ENCODE data around the gene MRPS23.

MRPS23 gene

GRCh38 chr17:57871155-57871554 is 21.3 kb upstream of the MRPS23 start:
- TF ChIP-seq POLR2AphosphoS5 (IDR thresholded peaks at IDR 0.05; ENCODE audit: low read depth, low read length) (no peak), SIN3A (IDR thresholded peaks at IDR 0.05; ENCODE audit: borderline replicate concordance, insufficient read depth, low read length) (no peak)
- TF ChIP-seq, protein P1, sequence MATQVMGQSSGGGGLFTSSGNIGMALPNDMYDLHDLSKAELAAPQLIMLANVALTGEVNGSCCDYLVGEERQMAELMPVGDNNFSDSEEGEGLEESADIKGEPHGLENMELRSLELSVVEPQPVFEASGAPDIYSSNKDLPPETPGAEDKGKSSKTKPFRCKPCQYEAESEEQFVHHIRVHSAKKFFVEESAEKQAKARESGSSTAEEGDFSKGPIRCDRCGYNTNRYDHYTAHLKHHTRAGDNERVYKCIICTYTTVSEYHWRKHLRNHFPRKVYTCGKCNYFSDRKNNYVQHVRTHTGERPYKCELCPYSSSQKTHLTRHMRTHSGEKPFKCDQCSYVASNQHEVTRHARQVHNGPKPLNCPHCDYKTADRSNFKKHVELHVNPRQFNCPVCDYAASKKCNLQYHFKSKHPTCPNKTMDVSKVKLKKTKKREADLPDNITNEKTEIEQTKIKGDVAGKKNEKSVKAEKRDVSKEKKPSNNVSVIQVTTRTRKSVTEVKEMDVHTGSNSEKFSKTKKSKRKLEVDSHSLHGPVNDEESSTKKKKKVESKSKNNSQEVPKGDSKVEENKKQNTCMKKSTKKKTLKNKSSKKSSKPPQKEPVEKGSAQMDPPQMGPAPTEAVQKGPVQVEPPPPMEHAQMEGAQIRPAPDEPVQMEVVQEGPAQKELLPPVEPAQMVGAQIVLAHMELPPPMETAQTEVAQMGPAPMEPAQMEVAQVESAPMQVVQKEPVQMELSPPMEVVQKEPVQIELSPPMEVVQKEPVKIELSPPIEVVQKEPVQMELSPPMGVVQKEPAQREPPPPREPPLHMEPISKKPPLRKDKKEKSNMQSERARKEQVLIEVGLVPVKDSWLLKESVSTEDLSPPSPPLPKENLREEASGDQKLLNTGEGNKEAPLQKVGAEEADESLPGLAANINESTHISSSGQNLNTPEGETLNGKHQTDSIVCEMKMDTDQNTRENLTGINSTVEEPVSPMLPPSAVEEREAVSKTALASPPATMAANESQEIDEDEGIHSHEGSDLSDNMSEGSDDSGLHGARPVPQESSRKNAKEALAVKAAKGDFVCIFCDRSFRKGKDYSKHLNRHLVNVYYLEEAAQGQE (IDR thresholded peaks at IDR 0.05; ENCODE audit: insufficient read depth in 1 of 2, low read depth in 2 of 2, low read length in 2 of 2) = no peak

DNA sequence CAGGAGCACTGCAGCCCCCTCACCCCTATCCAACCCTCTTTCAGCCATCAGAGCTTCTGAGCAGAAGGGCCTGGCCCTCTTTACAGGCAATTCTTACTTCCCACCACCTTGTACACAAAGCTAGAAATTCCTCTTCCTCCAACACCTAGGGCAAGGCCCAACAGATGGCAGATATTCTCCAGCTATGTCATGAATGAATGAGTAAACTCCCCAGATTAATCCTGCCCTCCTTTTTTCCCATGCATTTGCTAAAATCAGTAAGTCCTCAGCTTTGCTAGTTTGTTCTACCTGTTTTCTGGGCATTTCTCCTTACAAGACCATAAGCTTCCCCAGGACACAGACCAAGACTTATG is 20.4 kb upstream of the MRPS23 start:
- TF ChIP-seq, protein P1 (IDR thresholded peaks at IDR 0.05; ENCODE audit: insufficient read depth in 1 of 2, low read depth in 2 of 2, low read length in 2 of 2) = no peak
- TF ChIP-seq FOXP2 (optimal IDR thresholded peaks at IDR 0.05; ENCODE audit: borderline replicate concordance, extremely low read depth, extremely low read length, insufficient read depth) (no peak), POLR2AphosphoS5 (IDR thresholded peaks at IDR 0.05; ENCODE audit: low read depth, low read length) (no peak), TAF1 (IDR thresholded peaks at IDR 0.05; ENCODE audit: borderline replicate concordance, insufficient read depth, low read length) (no peak), SIN3A (IDR thresholded peaks at IDR 0.05; ENCODE audit: borderline replicate concordance, insufficient read depth, low read length) (no peak)

DNA sequence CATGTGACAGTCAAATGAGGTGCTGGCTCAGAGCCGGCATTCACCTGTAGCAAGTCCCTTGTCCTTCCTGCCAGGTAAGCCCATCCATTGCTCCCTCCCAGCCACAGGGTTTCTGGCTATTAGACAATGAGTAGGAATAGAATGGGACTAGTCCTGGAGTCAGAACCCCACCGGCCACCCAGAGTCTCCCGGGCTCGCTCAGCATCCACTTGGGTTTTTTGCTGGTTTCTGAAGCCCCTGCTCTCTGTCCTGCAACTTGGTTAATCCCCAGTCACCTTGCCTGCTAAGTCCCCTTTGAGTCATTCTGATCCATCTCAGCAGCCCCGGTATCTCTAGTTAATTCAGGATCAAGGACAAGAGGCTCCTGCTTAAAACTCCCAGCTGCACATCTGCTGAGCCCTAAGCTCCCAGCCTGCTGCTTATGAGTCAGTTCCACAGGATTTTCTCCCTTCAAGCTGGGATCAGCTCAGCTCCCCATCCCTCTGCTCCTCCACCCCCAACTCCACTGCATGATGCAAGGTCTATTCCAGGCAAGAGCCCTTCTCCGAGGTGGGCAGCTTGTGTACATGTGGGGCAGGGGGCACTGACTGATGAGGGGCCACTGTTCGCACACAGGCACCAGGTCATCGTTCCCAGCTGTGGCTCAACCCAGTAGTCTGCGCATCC is 19.9 kb upstream of the MRPS23 start:
- no peak for TF ChIP-seq TAF1 (IDR thresholded peaks at IDR 0.05; ENCODE audit: borderline replicate concordance, insufficient read depth, low read length)
- no peak for TF ChIP-seq POLR2AphosphoS5 (IDR thresholded peaks at IDR 0.05; ENCODE audit: low read depth, low read length)
- TF ChIP-seq, protein P1 (IDR thresholded peaks at IDR 0.05; ENCODE audit: insufficient read depth in 1 of 2, low read depth in 2 of 2, low read length in 2 of 2) = no peak
- TF ChIP-seq FOXP2 (optimal IDR thresholded peaks at IDR 0.05; ENCODE audit: borderline replicate concordance, extremely low read depth, extremely low read length, insufficient read depth) = no peak
- no peak for TF ChIP-seq SIN3A (IDR thresholded peaks at IDR 0.05; ENCODE audit: borderline replicate concordance, insufficient read depth, low read length)

- TF ChIP-seq TAF1 (IDR thresholded peaks at IDR 0.05; ENCODE audit: borderline replicate concordance, insufficient read depth, low read length) (no peak), FOXP2 (optimal IDR thresholded peaks at IDR 0.05; ENCODE audit: borderline replicate concordance, extremely low read depth, extremely low read length, insufficient read depth) (no peak), POLR2AphosphoS5 (IDR thresholded peaks at IDR 0.05; ENCODE audit: low read depth, low read length) (no peak), SIN3A (IDR thresholded peaks at IDR 0.05; ENCODE audit: borderline replicate concordance, insufficient read depth, low read length) (no peak)
- TF ChIP-seq, protein P1 (IDR thresholded peaks at IDR 0.05; ENCODE audit: insufficient read depth in 1 of 2, low read depth in 2 of 2, low read length in 2 of 2) = no peak
Observed at GRCh38 chr17:57868910-57869616, 19.2 kb upstream of the MRPS23 start.

All from PFSK-1 (cell line).